ENCODE measurements around the gene PLEKHO1.

DNA sequence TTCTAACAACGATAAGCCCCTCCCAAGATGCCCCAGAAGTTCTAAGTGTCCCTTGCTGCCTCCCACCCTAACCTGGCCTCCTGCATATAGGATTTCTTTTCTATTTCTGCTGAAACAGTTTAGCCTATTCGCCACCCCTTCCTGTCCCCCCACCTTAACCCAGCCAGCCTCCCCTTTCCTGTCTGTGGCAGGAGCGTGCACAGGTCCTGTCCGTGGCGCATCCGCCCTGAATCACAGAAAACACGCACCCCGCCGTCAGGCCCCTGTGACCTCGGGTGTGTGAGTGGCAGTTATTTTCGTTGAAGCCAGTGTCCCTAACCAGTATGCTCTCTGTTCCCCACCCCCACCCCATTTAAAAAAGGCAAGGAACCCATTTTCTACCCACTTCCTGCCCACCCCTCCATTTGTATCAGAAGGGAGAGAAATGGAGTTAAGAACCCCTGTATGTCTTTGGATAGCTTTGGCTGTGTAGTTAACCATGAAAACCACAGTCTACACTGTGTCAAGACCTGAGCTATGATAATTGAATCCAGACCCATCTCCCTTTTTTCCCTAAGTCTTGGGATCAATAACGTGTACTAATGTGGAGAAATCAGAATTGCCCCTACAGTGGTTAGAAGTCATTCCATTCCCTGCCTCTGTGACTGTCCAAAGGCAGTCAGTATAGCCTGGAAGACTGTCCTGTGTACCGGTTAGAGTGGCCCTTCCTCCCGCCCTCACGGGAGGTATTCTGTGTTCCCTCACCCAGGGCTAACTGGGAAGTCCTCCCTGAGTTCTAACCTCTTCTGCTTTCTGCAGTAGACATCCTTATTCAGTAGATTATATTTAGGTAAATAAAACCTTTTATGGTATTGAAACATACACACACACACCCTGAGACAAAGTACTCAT lies 1.8 kb downstream of the PLEKHO1 start:
- TF ChIP-seq, protein P1, sequence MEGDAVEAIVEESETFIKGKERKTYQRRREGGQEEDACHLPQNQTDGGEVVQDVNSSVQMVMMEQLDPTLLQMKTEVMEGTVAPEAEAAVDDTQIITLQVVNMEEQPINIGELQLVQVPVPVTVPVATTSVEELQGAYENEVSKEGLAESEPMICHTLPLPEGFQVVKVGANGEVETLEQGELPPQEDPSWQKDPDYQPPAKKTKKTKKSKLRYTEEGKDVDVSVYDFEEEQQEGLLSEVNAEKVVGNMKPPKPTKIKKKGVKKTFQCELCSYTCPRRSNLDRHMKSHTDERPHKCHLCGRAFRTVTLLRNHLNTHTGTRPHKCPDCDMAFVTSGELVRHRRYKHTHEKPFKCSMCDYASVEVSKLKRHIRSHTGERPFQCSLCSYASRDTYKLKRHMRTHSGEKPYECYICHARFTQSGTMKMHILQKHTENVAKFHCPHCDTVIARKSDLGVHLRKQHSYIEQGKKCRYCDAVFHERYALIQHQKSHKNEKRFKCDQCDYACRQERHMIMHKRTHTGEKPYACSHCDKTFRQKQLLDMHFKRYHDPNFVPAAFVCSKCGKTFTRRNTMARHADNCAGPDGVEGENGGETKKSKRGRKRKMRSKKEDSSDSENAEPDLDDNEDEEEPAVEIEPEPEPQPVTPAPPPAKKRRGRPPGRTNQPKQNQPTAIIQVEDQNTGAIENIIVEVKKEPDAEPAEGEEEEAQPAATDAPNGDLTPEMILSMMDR (IDR thresholded peaks at IDR 0.05) = no peak
- TF ChIP-seq POLR2A (IDR thresholded peaks at IDR 0.05) (peak; percentile 46 to 51), POLR2AphosphoS5 (IDR thresholded peaks at IDR 0.05) (peak; percentile 81 to 94 (median 88)), EP300 (IDR thresholded peaks at IDR 0.05) (peak in 1 of 4 donors; percentile 12)
